GM21576 (cell line): Measurements from ENCODE around the gene LY6G5C.

ENCODE experiments used
- ATAC-seq: cut with Tn5 transposase; IDR thresholded peaks from one replicate; pipeline ENCODE4 v1.9.1; 2021; ENCODE audit warnings: mild to moderate bottlenecking, moderate library complexity; ENCODE audit not compliant: unreplicated experiment

Gene LY6G5C, protein sequence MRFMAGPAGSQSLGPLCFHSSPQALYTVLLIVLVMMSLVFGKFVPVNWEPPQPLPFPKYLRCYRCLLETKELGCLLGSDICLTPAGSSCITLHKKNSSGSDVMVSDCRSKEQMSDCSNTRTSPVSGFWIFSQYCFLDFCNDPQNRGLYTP

DNA sequence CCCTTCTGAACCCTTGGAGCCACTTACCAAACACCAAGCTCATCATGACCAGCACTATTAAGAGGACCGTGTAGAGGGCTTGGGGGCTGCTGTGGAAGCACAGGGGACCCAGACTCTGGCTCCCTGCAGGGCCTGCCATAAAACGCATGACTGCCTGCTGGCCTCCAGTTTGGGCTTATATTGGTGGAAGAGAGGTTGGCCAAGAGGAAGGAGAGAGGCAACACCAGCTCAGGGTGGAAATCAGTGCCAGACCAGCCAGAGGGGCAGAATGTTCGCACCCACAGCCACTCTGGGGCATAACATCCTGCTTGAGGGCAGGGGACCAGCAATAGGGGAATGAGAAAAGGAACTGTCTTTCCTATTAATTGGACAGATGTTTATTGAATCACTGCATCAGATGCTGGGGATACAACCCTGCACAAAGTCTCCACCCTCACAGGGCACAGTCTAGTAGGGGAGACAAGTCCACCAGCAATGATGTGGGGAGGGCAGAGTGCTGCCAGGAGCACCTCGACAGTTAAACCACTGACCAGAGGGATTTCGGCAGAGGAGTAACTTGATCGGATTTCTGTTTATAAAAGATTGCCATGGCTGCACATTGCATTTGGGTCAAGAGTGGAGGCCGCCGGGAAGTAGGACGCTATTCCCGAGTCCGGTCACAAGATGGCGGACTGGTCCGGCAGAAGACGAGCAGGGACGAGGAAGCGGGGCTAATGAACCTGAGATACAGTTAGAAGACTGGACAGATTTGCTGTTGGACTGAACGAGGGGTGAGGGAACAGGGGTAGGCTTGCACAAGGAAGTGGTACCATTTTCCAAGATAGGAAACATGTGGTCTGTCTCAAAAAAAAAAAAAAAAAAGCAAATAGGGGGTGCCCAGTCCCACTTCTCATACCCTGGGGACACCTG lies at the start of gene LY6G5C:
TSS of gene LY6G5C (minus strand) at position 842 of the 909 bp plus-strand sequence. CDS start at position 148, 694 bp downstream.
- no peak for ATAC-seq

DNA sequence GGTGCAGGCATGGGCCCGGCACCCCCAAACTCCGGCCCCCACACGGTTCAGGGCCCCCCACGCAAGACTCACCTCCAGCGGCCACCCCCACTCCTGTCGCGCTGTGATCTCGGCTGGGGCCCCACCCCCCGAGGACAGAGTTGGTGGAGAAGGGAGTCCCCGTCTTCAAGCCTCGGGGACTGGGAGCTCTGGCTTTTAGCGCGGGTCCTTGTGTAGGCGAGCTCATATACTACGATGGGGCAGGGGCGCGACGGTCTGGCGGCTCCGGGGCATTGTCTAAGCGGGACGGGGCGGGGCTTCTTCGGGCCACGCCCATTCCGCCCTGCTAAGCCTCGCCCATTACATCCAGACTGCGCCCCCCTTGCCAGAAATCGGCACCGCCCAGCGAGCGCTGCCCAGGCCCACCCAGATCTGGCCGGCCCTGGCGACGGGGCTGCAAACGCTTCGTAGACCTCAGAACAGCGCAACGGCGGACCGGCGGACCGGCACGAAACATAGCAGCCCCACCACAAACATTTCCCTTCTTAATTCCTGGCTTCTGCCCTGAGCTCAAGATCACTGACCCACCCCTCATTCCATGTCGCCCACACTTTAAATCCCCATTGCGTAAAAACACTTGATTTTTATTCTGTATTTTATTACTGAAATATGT lies 49.2 kb upstream of the LY6G5C start:
- ATAC-seq, result peak; percentile 28

DNA sequence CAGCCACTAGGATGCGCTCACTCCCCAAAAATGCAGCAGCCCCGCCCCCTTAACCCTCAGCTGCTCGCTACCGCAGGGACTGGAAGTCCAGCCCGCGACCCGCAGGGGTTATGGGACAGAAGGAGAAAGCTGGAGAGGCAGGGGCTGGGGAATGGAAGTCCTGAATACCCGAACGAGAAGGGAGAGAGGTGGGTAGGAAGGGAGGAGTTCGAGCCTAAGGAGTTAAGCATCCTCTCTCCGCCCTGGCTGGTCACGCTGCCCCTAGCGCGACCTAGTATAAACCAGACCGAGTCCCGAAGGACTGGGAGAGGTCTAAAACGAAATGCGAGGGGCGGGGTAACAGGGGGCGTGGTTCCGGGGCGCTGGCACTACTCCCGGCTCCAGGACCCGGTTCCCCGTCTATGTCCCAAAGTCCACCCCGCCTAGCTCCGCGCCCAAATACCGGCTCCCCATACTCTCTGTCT lies 48.7 kb upstream of the LY6G5C start:
- peak; percentile 40 for ATAC-seq

DNA sequence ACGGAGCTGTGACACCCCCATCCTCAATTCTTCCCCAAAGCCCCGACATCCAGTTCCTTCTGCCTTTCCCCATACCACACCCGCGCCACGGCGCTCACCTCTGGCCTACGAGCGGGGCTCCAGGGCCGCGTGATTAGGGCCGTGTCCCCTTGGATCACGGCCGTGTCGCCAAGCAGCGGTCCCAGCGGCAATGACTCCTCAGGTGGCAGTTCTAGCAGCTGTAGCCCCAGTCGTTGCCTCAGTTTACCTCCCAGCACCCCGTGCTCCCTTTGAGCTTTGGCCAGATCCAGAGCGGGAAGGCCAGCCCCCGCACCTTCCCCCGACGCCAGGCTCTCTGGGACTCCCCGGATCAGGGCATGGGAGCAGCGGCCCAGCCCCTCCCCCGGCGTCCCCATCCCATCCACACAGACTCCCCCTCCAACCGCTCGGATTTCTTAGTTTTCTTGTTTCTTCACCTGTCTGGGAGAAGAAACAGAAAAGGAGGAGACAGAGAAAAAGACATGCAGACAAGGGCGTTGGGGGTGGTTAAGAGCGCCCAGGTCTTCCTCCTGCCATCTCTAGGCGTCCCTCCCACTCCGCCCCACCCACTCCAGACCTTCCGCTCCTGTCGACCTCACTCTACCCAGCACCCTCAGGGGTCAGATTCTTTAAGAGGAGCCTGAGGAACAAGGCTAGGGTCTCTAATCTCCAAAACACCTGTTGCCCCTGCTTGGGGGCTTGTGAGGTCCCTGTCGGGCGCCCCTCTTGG lies 48.1 kb upstream of the LY6G5C start, which contains the start of gene DDAH2:
TSS of gene DDAH2 (minus strand) at position 533 of the 748 bp plus-strand sequence. CDS start at position 395, 138 bp downstream.
- no peak for ATAC-seq

DNA sequence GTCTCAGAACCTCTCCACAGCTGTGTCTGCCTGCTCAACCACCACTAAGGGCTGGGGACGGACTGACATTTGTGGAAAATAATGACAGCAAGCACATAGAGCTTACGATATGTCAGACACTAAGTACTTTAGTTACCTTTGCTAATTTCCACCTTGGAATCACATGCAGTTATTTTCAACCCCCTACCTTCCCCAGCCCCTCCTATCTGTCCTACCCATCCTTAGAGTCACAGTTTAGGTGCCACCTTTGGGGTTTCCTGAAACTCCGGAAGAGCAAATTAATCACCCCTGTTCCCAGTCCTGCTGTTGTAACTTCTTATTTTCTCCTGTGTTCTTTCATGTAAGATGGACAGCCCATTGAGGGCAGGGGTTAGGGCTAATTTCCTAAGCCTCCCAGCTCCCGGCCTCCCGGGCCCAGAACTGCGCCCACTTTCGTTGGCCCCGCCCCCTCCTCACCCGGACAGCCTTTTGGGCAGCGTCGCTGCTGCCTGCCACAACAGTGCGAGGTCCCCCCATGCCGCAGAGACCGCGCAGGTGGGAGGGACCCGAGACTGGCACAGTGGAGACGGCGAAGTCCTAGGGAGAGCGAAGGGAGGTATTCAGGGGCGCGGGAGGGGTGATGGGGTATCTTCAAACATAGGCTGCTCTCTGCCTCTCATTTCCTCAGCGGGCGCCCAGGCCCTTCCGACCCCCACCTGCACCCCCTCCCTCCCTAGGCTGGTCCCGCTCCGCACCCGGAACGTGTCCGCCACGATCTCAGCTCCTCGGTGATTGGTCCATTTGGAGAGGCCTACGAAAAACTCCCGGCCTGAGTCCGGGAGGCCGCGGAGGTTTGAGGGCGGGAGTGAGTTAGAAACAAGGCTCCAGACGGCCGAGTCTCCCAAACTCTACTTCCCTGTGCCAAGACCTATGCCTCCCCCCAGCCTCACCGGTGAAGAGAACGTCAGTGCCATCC lies 47.1 kb upstream of the LY6G5C start:
- no peak for ATAC-seq

DNA sequence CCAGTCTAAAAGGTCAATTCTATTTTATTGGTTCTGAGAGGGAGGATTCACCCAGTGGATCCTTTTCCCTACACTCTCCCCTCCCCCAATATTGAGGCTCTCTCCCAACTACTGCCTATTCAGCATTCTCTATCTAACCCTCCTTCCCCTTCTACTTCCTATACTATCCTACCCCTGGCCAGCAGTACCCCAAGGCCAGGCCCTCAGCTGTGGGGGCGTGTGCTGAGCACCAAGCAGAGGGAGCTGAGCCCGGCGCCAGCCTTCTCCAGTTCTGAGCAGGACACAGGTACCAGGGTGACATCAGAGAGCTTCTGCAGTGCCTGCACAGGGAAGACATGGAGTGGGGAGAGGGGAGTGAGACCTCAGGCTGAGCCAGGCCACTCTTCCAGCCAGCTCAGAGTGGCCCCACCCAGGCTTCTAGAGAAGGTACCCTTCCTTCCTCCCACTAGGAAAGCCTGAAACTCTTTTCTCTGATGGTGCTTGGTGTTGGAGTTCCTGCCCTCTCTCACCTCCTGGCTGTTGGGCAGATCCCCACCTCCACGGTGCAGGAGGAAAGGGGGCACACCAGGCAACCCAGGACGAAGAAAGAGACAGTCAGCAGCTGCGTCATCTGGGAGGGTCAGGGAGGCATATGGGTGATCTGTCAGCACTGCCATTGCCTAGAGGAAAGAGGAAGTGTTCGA lies 46.3 kb upstream of the LY6G5C start:
- ATAC-seq, result no peak

DNA sequence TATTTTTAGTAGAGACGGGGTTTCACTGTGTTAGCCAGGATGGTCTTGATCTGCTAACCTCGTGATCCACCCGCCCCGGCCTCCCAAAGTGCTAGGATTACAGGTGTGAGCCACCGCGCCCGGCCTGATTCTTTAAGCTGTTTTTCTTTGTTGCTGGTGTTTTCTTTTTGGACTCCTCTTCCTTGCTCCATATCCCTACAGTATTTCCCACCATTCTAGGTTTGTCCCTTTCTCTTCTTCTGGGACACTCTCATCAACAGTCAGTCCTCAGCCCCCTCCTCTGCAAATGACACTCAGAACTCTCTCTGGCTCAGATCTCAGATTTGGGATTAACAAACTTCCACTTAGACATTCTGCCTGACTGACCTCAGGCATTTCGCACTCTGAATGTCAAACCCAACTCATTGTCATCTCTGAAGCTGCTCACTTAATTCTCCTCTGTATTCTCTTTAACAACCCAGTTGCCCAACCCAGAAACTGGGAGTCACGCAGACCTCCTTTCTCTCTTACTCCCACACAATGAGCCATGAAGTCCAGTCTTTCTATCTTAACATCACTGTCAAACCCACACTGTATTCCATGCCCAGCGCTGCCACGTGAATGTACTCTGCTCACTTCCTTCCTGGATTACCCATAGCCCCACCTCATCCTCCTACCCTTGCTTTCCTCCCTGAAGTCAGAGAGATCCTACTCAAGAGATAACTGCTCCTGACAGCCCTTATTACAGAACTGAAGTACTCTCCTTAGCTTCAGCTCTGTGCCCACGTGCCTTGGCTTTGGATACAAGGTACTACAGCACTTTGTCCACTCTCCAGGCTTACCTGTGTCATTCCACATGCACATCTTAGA lies 44.9 kb upstream of the LY6G5C start:
- ATAC-seq, result no peak

DNA sequence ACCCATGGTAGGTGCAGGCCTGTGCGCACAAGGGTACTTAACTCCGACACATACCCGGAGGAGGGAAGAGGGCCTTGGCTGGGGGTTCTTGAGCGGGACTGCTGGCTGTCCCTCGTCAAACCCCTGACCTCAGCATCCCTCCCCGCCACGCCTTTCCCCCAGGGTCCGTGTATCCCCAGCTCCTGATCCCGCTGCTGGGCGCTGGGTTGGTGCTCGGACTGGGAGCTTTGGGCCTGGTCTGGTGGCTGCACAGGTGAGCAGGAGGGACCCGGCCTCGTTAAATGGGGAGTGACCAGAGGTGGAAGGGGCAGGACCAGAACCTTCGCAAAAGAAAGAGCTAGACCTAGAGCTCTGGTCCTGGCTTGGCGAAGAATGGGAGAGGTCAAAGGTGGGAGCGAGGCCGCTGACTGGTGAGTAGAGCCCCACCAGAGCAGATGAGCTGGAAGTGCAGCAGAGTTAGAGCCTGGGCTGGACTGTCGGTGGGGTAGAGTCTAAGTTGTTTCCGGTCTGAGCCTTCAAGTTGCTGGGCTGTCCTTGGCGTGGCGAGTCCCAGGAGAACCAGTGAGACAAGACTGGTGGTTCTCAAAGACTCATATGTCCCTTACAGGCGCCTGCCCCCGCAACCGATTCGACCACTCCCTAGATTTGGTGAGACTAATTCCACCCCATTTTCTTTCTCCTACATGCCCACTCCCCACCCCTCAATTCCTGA lies 43.3 kb upstream of the LY6G5C start:
- ATAC-seq, result no peak

DNA sequence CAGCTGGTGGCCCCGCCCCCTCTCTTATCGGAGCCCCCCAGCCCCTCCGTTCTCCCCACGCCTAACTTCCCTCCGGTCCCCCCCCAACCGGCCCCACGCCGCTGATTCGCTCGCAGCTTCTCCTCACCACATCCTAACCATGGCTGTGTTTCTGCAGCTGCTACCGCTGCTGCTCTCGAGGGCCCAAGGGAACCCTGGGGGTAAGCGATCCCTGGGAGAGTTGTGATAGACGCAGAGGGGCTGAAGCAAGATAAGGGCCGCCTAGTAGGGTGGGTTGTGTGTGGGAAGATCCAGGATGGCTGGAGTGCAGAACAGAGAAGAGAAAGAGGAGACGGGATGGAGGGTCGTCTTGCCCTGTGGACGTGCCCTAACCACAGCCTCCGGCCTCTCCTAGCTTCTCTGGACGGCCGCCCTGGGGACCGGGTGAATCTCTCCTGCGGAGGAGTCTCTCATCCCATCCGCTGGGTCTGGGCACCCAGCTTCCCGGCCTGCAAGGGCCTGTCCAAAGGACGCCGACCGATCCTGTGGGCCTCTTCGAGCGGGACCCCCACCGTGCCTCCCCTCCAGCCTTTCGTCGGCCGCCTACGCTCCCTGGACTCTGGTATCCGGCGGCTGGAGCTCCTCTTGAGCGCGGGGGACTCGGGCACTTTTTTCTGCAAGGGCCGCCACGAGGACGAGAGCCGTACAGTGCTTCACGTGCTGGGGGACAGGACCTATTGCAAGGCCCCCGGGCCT lies 42.5 kb upstream of the LY6G5C start, which contains the start of gene MPIG6B:
TSS of gene MPIG6B (plus strand) at position 129 of the 735 bp plus-strand sequence. CDS start at position 140, 11 bp downstream.
- ATAC-seq, result no peak

DNA sequence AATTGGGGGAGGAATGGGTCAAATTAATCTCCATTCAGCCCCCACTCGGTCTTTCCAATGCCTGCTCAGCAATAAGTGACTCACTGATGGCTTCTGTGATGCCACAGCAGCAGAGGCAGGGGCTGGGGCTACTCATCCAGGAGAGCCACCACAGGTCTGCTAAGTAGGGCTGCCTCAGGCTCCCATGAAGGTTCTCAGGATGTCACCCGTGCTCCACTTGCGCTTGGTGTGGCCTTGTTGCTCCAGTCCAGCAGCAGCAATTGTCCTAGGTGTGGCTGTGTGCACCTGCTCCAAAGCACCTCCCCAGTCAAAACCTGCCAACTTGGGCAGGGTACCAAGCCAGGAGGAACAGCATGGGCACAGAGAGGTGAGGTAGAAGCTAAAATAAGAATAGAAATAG lies 41.3 kb upstream of the LY6G5C start:
- ATAC-seq, result no peak

DNA sequence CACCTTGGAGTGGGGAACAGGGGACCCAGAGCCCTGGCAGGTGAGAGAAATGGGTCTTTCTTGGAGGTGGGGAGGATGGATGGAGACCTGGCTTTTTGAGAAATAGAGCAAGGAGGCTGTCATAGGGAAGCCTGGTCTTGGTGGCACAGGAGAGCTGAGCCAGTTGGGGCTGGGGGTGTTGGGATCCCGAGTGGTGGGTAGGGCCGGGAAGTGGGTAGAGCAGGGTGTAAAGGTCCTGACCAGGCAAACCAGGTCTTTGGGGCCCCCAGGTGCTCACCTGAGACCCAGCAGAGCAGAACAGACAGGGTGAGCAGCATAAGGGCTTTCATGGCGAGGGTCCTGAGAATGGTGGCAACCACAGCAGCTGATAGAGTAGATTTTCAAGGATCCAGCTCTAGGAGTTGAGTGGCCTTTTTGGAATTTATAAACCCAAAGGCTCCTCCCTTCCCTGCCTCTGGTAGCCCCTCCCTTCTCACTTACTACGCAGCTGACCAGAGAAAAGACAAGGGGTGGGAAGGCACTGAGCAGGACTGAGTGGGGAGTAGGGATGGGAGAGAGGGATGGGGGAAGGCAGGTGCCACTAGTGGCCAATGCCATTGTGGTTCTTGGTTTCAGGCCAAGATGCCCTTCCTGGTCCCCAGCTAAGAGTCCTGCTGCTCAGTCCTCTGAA lies 40.6 kb upstream of the LY6G5C start, which contains the start of gene LY6G6C:
TSS of gene LY6G6C (minus strand) at position 396 of the 670 bp plus-strand sequence. CDS start at position 329, 67 bp downstream.
- no peak for ATAC-seq

DNA sequence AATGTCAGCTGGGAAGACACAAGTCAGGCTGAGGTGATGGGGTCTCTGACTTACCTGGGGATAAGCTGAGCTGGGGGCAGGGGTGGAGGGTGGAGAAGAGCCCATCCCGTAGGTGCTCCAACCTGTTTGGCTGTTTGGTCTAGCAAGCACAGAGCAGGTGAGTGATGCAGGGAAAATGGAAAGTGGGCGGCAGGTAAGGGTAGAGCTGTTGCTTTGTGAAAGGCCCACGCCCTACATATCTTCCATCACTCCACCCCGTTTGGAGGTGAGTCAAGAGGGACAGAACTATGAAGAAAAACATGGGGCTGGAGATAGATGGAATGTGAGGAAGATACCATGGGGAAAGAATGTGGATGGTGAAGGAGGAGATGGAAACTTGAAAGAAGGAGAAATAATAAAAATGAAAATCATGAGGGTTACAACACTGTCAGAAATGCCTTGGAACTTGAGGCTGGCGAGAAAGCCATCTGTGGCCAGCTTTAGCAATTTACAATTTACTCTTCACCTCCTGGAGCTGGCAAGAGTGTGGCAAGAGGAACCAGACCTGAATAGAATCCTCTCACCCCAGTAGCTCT lies 39.4 kb upstream of the LY6G5C start:
- ATAC-seq, result no peak

DNA sequence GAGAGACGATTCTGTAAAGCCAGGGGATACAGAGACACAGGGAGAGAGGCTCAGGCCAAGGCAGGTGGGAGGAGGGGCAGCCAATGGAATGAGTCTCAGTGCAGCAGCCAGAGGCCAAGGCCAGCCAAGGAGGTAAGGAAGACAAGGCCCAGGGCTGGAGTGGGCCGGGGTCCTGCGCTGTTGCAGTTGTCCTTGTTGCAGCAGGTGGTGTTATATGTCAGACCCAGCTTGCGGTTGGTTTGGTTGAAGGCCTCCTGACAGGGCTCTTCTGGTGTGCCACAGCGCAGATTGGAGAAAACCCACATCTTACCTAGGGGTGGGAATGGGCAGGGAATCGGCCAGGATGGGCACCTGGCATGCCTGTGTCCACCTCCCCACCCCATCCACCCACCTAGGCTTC lies 38.1 kb upstream of the LY6G5C start:
- no peak for ATAC-seq

DNA sequence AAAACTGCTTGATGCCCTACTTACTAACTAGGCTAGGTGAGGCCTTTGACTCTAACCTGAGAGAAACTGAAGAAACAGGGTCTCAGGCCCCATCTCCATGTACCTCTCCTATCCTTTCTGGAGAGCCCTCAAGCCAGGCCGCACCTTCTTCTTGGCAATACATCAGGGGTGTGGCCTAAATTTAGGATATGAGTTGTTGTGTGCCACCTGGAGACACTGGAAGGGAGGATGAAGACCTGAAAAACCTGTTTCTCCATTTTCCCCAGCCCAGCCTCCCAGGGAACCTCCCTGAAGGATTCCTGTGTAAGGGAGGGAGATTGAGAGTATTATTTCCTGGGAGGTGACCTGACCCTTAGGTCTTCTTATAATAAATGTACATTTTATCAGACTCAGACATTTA lies 37.4 kb upstream of the LY6G5C start:
- ATAC-seq, result no peak

DNA sequence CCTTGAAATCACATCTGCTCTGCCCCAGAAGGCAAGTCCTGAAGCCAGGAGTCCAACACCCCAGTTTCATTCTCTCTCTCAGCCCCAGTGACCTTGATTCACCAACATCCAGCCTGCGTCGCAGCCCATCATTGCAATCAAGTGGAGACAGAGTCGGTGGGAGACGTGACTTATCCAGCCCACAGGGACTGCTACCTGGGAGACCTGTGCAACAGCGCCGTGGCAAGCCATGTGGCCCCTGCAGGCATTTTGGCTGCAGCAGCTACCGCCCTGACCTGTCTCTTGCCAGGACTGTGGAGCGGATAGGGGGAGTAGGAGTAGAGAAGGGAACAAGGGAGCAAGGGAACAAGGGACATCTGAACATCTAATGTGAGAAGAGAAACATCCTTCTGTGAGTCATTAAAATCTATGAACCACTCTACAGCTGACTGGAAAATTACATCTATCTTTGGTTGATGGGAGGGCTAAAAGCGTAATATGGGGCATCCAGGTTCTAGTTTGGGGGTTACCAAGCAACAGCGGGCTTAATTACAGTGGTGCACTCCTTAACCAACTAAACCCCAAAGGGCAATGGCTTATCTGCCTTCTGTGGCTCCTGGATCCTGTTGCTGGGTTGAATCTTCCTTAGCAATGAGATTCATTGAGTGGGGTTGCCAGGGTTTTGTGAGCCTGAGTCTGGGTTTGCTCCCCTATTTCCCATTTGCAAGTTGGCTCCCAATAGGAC lies 36.8 kb upstream of the LY6G5C start:
- no peak for ATAC-seq
